Mucosa of descending colon (tissue), 3 donors: ENCODE results near the gene FEM1B. TPM values are rescaled to one million over a fixed set of nuclear protein-coding genes. Genes with fewer than 3 reads are reported as not detected.
A peak's percentile ranks its signal among the peaks of the same experiment; 100 is the strongest.

Experiments
- ATAC-seq: fragments of 200-7000 bp; cut with Tn5 transposase; one replicate; pipeline ENCODE4 v1.9.1; 2020; ENCODE audit warnings: mild to moderate bottlenecking, moderate library complexity
- DNase-seq, 3 donors: peaks; one replicate each; pipeline ENCODE4 v3.0.0-alpha.2; 2020
- H3K36me3 ChIP-seq: fragments of 200-600 bp; one replicate; pipeline ENCODE4 v1.8.0; 2021; ENCODE audit warnings: low read depth, mild to moderate bottlenecking
- H3K4me1 ChIP-seq: fragments of 200-600 bp; one replicate; pipeline ENCODE4 v1.8.0; 2021; ENCODE audit warnings: low read depth, mild to moderate bottlenecking
- H3K4me3 ChIP-seq: fragments of 200-600 bp; one replicate; pipeline ENCODE4 v1.8.0; 2021; ENCODE audit warnings: mild to moderate bottlenecking
- H3K9me3 ChIP-seq: fragments of 200-600 bp; one replicate; pipeline ENCODE4 v1.8.0; 2021; ENCODE audit warnings: mild to moderate bottlenecking
- intact Hi-C, 2 donors: fragments of 100-400 bp; cut with DNase I in 1 of 2; cut with micrococcal nuclease in 1 of 2; formaldehyde crosslinking; loops; one replicate each; pipeline versions ENCODE4 v1.11.0 to v1.11.1; 2022; cut with DNase I, micrococcal nuclease
- total RNA-seq, 3 donors: library from RNA; stranded (reverse); fragmentation: NEBNext Ultra II Directional in 2 of 3; extraction: Animal tissue kit (Norgen Biotek cat#: 25700) in 2 of 3; gene quantifications; one replicate each; pipeline versions ENCODE4 v1.2.1 to v1.2.4, GENCODE V29; 2021 to 2023
- TF ChIP-seq, protein P1 (sequence below): fragments of 200-600 bp; IDR thresholded peaks from one replicate; pipeline ENCODE4 v1.8.0; 2022; ENCODE audit warnings: antibody characterized with exemption, mild to moderate bottlenecking
- donor health status: DM: no; HTN: no; CAD: no; lungs with moderate emphysema.
- donor health status: DM: no; HTN: no; CAD: no.
- donor health status: DM: no; HTN: yes; CAD: no.

Gene FEM1B
- total RNA-seq, 3 donors from 2014 or later, result 50.4 to 65.3 (median 65.3) TPM

DNA sequence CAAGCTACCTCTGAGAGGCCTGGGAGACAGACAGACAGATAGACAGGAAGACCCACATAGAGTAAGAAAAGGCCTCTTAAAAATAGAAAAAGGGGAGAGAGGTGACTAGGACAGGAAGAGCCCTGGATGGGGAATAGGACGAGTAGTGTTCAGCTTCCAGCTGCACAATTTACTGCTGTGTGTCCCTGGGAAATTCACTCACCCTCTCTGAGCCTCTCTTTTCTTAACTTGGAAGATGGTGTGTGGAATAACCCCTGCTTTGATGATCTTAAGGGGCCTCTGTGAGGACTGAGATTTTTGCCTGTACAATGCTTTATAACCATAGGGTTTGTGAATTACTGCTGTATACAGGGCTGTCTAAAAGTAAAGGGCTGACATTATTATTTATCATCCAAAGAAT, 37.5 kb downstream of the FEM1B start:
- ATAC-seq (no peak), DNase-seq (no peak)
- Histone ChIP-seq H3K9me3 (no peaks in the 10 kb centered on the region), H3K4me3 (no peak overlapping the region), H3K4me1 (no peaks in the 10 kb centered on the region), H3K36me3 (no peaks in the 10 kb centered on the region)
- intact Hi-C loops, result loop anchor here in 1 of 2 donors (10.0 kb wide), 1 partner anchor 230 kb away; no protein-coding TSS in a partner anchor
- TF ChIP-seq, protein P1, sequence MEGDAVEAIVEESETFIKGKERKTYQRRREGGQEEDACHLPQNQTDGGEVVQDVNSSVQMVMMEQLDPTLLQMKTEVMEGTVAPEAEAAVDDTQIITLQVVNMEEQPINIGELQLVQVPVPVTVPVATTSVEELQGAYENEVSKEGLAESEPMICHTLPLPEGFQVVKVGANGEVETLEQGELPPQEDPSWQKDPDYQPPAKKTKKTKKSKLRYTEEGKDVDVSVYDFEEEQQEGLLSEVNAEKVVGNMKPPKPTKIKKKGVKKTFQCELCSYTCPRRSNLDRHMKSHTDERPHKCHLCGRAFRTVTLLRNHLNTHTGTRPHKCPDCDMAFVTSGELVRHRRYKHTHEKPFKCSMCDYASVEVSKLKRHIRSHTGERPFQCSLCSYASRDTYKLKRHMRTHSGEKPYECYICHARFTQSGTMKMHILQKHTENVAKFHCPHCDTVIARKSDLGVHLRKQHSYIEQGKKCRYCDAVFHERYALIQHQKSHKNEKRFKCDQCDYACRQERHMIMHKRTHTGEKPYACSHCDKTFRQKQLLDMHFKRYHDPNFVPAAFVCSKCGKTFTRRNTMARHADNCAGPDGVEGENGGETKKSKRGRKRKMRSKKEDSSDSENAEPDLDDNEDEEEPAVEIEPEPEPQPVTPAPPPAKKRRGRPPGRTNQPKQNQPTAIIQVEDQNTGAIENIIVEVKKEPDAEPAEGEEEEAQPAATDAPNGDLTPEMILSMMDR, result no peak

DNA sequence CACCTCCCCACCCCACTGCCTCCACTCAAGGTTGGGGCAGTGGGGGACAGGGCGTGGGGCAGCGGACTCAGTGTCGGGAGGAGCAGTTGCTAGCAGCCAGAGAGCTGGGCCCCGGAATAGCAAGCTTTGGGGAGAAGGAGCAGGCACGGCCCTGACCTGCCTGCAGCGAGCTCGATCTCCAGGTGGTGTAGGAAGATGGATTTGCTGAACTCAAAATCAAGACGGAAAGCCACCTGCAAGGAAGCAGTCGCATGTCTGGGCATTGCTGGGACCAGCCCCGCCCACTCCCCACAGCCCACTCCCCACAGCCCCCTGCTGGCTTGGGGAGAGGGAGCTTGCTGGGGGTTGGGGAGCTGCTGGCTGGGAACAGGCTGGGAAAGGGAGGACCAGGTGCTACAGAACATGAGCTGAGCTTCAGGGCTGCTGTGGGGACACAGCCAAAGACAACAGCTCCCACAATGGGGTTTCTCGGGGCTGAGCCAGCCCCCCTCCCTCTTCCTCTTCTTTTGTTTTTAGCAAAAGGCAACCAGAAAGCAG, 38.0 kb downstream of the FEM1B start:
- H3K9me3 ChIP-seq, result no peaks in the 10 kb centered on the region
- no peaks in the 10 kb centered on the region for H3K36me3 ChIP-seq
- ATAC-seq (no peak), DNase-seq (no peak)
- H3K4me3 ChIP-seq, result no peak overlapping the region
- no peaks in the 10 kb centered on the region for H3K4me1 ChIP-seq
- TF ChIP-seq, protein P1, result no peak
- intact Hi-C loops, result loop anchor here in 1 of 2 donors (10.0 kb wide), 1 partner anchor 229 kb away; no protein-coding TSS in a partner anchor

DNA sequence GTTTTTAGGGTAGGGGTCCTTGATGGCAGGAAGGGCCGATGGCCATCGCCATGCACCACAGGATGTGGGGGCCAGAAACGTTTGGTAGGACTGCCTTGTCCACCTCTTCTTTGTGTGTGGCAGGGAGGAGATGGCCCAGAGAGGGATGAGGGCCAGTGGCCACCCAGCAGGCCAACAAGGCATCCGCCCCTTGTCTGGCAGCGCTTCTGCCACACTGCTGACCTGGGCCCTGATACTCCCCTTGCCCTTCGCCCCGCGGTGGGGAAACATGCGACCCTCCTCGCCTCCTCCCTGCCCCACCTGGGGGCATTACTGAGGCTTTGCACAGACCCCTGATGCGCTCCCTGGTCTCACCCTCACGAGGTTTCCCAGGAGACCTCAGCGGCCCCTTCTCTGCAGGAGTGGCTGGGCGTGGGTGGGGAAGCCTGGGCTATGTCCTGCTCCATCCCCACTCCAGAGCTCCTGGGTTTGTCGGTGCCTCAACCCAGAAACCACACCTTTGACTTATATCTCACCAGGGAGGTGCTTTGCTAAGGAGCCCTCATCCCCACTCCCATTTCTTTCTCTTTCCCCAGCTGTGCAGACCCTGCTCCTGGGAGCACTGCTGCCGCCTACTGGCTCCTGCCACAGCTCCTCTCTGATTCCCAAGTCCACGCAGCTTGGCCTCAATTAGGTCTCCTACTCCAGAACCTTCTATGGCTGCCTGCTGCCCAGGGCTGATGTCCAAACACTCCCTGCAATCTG, 38.7 kb downstream of the FEM1B start:
- H3K4me1 ChIP-seq, result no peaks in the 10 kb centered on the region
- H3K4me3 ChIP-seq, result no peak overlapping the region
- no peaks in the 10 kb centered on the region for H3K36me3 ChIP-seq
- DNase-seq (peak in 1 of 3 donors; percentile 22), ATAC-seq (peak; percentile 35)
- TF ChIP-seq, protein P1, result no peak
- intact Hi-C loops, result loop anchor here in 1 of 2 donors (10.0 kb wide), 1 partner anchor 229 kb away; no protein-coding TSS in a partner anchor
- H3K9me3 ChIP-seq, result no peaks in the 10 kb centered on the region

DNA sequence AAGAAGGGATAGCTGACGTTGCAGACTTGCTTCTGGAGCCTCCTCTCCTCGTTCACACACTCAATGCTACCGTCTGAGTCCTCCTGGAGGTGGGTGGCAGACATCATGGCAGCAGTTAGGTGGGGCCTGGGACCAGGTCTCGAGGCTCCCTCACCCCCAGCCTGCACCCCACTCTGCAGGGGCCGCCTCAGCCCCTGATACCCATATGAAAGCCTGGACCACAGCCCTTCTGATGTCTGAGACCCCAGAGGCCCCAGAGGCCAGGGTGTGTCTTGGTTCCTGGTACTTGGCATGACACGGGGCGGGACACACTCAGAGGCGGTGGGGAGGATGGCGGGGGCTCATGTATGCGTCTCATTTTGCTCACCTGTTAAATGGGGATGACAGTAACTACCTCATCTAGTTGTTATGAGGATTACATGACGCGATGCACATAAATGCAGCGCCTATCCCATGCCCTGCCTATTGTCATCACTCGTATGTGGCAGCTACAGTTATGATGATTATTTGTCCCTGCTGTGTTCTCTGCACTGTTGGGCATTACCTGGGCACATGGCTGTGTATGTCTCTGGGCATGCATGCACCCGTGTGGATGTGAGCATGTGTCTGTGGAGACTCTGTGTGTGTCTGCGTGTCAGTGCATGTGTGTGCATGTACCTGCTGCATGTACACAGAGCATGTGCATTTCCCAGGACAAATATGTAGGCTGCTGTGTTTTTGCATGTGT, 39.9 kb downstream of the FEM1B start:
- no peak overlapping the region for H3K4me3 ChIP-seq
- H3K4me1 ChIP-seq, result no peaks in the 10 kb centered on the region
- intact Hi-C loops, result loop anchor here in 1 of 2 donors (10.0 kb wide), 1 partner anchor 227 kb away; no protein-coding TSS in a partner anchor
- no peak for ATAC-seq
- no peaks in the 10 kb centered on the region for H3K36me3 ChIP-seq
- no peaks in the 10 kb centered on the region for H3K9me3 ChIP-seq
- DNase-seq, result no peak
- TF ChIP-seq, protein P1, result no peak

DNA sequence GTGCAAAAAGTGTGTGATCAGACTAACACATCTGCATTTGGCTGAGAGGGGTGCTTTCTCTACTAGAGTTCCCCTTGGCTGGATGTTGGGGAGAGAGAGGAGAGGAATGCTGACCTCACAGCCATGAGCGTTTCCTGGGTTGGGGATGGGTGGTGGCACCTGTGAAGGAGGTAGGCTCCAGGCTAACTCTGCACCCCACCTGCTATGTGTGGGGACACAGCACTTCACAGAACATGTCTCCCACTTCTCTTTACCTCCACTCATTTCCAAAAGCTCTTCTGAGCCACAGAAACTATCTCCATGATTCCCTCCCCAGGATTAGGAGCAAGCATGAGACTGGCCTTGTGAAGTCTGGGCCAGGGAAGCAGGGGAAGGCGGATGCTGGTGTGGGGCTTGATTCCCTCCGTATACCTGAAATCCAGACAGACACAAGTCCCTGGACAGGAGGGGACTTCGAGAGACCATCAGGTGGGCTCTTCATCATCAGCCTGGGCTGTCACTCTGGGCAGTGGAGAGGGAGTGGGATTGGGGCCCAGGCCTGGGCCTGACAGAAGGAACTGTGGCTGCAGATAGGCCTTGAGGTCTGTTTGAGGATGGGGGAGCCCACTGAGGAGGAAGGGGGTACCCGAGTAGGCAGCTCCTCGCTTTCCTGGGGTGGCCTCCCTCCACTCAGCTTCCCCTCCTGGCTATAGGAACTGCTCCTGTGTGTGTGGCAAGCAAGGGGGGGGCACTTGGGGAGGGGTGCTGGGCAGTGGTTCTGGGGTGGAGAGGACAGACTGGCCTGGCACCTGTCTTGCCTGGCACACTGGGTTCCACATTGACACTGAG, 40.7 kb downstream of the FEM1B start:
- Histone ChIP-seq H3K9me3 (no peaks in the 10 kb centered on the region), H3K36me3 (no peaks in the 10 kb centered on the region), H3K4me3 (no peak overlapping the region), H3K4me1 (no peaks in the 10 kb centered on the region)
- DNase-seq (no peak), ATAC-seq (no peak)
- intact Hi-C loops, result loop anchor here in 1 of 2 donors (10.0 kb wide), 1 partner anchor 227 kb away; no protein-coding TSS in a partner anchor
- TF ChIP-seq, protein P1, result no peak
